ENCODE results near the gene C9orf152. TPM values are rescaled to one million over a fixed set of nuclear protein-coding genes. Genes with fewer than 3 reads are reported as not detected.

Gene C9orf152
- total RNA-seq (not detected), polyA plus RNA-seq (not detected)
- long read RNA-seq, donor 1 = 0 reads
- long read RNA-seq, donor 2 = 0 reads
- long read RNA-seq, donor 3 = 0 reads

GRCh38 chr9:110208031-110208430 is at the start of gene C9orf152:
TSS of gene C9orf152 (minus strand) at chr9:110208159. CDS start at chr9:110207579, 580 bp downstream.
- peaks cover 0 to 5% (median 0%) of the 10 kb centered on the region in 7 donors for H3K27me3 ChIP-seq
- H3K9me3 ChIP-seq = peaks cover 0 to 7% (median 0%) of the 10 kb centered on the region in 11 donors
- intact Hi-C loops (cut with DNase I) = no loop called here
- TF ChIP-seq, protein P1, sequence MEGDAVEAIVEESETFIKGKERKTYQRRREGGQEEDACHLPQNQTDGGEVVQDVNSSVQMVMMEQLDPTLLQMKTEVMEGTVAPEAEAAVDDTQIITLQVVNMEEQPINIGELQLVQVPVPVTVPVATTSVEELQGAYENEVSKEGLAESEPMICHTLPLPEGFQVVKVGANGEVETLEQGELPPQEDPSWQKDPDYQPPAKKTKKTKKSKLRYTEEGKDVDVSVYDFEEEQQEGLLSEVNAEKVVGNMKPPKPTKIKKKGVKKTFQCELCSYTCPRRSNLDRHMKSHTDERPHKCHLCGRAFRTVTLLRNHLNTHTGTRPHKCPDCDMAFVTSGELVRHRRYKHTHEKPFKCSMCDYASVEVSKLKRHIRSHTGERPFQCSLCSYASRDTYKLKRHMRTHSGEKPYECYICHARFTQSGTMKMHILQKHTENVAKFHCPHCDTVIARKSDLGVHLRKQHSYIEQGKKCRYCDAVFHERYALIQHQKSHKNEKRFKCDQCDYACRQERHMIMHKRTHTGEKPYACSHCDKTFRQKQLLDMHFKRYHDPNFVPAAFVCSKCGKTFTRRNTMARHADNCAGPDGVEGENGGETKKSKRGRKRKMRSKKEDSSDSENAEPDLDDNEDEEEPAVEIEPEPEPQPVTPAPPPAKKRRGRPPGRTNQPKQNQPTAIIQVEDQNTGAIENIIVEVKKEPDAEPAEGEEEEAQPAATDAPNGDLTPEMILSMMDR (IDR thresholded peaks at IDR 0.05) = no peak
- ATAC-seq (no peak), DNase-seq (no peak)
- H3K27ac ChIP-seq = no peak within 1 kb of the TSS
- WGBS, 2 donors = 79 to 86% methylated on average over 9 of the region's 9 CpGs
- no peaks in the 10 kb centered on the region for H3K4me1 ChIP-seq
- H3K36me3 ChIP-seq = no peaks in the 10 kb centered on the region
- no peak within 1 kb of the TSS for H3K4me3 ChIP-seq

GRCh38 chr9:110257097-110257841 is 49.3 kb upstream of the C9orf152 start:
- Histone ChIP-seq H3K9me3 (no peaks in the 10 kb centered on the region), H3K27ac (peak overlapping the region; percentile 41 to 94 (median 90)), H3K36me3 (no peaks in the 10 kb centered on the region), H3K27me3 (no peaks in the 10 kb centered on the region), H3K4me3 (peak overlapping the region; percentile 89 to 99 (median 96)), H3K4me1 (peaks cover 2 to 45% (median 25%) of the 10 kb centered on the region in 9 donors)
- 15 to 16% methylated on average over 14 of the region's 14 CpGs for WGBS, 2 donors
- TF ChIP-seq, protein P1 (IDR thresholded peaks at IDR 0.05) = no peak
- DNase-seq = peak; percentile 27 to 45
- intact Hi-C loops (cut with DNase I) = no loop called here
- ATAC-seq = peak in 7 of 8 donors; percentile 5 to 40 (median 21)

DNA sequence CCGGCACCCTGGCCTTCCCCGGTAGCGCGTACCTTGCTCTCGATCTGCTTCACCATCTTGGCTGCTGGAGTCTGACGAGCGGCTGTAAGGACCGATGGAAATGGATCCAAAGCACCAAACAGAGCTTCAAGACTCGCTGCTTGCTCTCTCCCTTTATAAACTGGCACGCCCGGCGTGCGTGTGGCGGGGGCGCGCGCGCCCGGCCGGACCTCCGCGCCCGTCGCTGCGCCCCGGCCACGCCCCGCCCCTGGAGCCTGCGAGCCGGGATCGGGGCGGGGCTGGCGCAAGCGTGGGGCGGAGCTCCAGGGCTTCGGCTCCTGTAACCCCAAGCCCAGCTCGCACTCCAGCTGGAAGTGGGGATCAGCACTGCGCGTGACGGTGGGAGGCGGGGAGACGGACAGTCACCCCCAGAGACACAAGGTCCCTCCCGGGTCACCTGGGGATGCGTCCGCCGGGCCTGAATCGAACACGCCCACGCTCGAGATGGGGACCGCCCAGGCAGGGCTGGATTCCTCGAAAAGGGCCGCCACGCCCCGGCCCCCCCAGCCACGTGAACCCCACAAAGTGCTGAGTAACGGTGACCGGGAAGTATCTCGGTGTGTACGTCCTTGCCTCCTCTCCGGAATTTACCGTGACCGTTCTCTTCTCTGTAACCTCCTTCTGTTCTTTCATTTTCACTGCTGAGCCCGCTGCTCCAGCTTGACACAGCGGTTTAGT is 48.6 kb upstream of the C9orf152 start, which contains the start of gene TXN:
TSS of gene TXN (minus strand) at position 128 of the 717 bp plus-strand sequence. CDS start at position 56, 72 bp downstream.
- Histone ChIP-seq H3K4me1 (peaks cover 2 to 49% (median 25%) of the 10 kb centered on the region in 9 donors), H3K36me3 (no peaks in the 10 kb centered on the region), H3K9me3 (no peaks in the 10 kb centered on the region), H3K27ac (peak within 1 kb of the TSS; percentile 41 to 94 (median 90)), H3K4me3 (peak within 1 kb of the TSS; percentile 89 to 99 (median 96)), H3K27me3 (no peaks in the 10 kb centered on the region)
- ATAC-seq (peak; percentile 93 to 97 (median 94)), DNase-seq (peak; percentile 89 to 92)
- TF ChIP-seq, protein P1 (IDR thresholded peaks at IDR 0.05) = no peak
- WGBS, 2 donors = 0 to 1% methylated on average over 65 of the region's 65 CpGs
- intact Hi-C loops (cut with DNase I) = no loop called here
